GM13976 (cell line): ENCODE results near the gene ANKEF1.

Source experiments
- DNase-seq: peaks from one replicate; pipeline ENCODE4 v3.0.0; 2012; ENCODE audit warnings: low spot score
- CTCF ChIP-seq: IDR thresholded peaks from 2 replicates; pipeline ENCODE4 v1.5.1; 2012; ENCODE audit warnings: borderline replicate concordance, mild to moderate bottlenecking; ENCODE audit not compliant: insufficient read depth; ENCODE audit errors: extremely low read depth, missing control alignments, control extremely low read depth
- in situ Hi-C: fragments of 300-500 bp; cut with MboI; formaldehyde crosslinking; loops from one replicate; pipeline ENCODE4 v1.12.0; 2022; ENCODE audit warnings: low sequenced_read_pairs, mixed read lengths, inconsistent platforms; ENCODE audit not compliant: unreplicated experiment

The ANKEF1 gene

GRCh38 chr20:10080574-10080973 lies 45.8 kb downstream of the ANKEF1 start:
- no peak for TF ChIP-seq CTCF
- in situ Hi-C loops = loop anchor here (25.0 kb wide), 1 partner anchor 468 kb away; no protein-coding TSS in a partner anchor

GRCh38 chr20:10089871-10090587 lies 55.2 kb downstream of the ANKEF1 start:
- DNase-seq = no peak
- in situ Hi-C loops = loop anchor here (10.0 to 25.0 kb wide), 2 partner anchors 115 to 478 kb away; no protein-coding TSS in a partner anchor
- TF ChIP-seq CTCF = no peak

More at GRCh38 chr20:10080574-10080973, 45.8 kb downstream of the ANKEF1 start:
- DNase-seq = no peak

- DNase-seq = peak; percentile 18
- peak; percentile 33 for TF ChIP-seq CTCF
- in situ Hi-C loops = loop anchor here (10.0 to 25.0 kb wide), 2 partner anchors 116 to 478 kb away; no protein-coding TSS in a partner anchor
Measured at GRCh38 chr20:10090588-10091166, 55.9 kb downstream of the ANKEF1 start.

- no peak for DNase-seq
- TF ChIP-seq CTCF = no peak
- in situ Hi-C loops = loop anchor here (10.0 to 25.0 kb wide), 2 partner anchors 118 to 481 kb away; no protein-coding TSS in a partner anchor
Measured at GRCh38 chr20:10093087-10093591, 58.4 kb downstream of the ANKEF1 start.

GRCh38 chr20:10094566-10095173 lies 59.9 kb downstream of the ANKEF1 start:
- no peak for TF ChIP-seq CTCF
- DNase-seq = no peak
- in situ Hi-C loops = loop anchor here (10.0 to 25.0 kb wide), 2 partner anchors 120 to 482 kb away; no protein-coding TSS in a partner anchor

- in situ Hi-C loops = loop anchor here (10.0 to 25.0 kb wide), 2 partner anchors 122 to 484 kb away; no protein-coding TSS in a partner anchor
- TF ChIP-seq CTCF = no peak
- DNase-seq = no peak
Measured at GRCh38 chr20:10096790-10097189, 62.0 kb downstream of the ANKEF1 start.
